Lower leg skin (tissue), 4 donors: ENCODE results near the gene REEP1. TPM values are rescaled to one million over a fixed set of nuclear protein-coding genes. Genes with fewer than 3 reads are reported as not detected.

Experiments
- DNase-seq, 2 donors: peaks; one replicate each; pipeline ENCODE4 v3.0.0-alpha.2; 2019; ENCODE audit warnings: low spot score in 2 of 2
- H3K4me3 ChIP-seq: fragments of 200-600 bp; sonication (generic); 2 replicates; pipeline ENCODE4 v1.5.1; 2017; ENCODE audit warnings: mild to moderate bottlenecking, low read depth; ENCODE audit not compliant: poor library complexity, severe bottlenecking
- POLR2A ChIP-seq, 2 donors: fragments of 450-650 bp; IDR thresholded peaks; one replicate each; pipeline ENCODE4 v1.6.1; 2016 to 2017; ENCODE audit warnings: antibody characterized with exemption in 2 of 2, mild to moderate bottlenecking in 1 of 2, moderate library complexity in 1 of 2
- WGBS, 2 donors: methylation state at CpG; one replicate each; pipeline ENCODE4 v1.1.5; 2018; 5-methylcytosine and 5-hydroxymethylcytosine counted together
- intact Hi-C: fragments of 100-400 bp; cut with DNase I; formaldehyde crosslinking; loops from one replicate; pipeline ENCODE4 v1.15.0; 2023; ENCODE audit warnings: low total_unique reads
- total RNA-seq, 4 donors: library from RNA; depleted of rRNA; stranded (reverse); fragments of >200 nt; gene quantifications; one replicate each; pipeline ENCODE4 v1.1.0, GENCODE V29; 2016
- TF ChIP-seq, protein P1 (sequence below), 3 donors: fragments of 450-650 bp; IDR thresholded peaks; one replicate each; pipeline ENCODE4 v1.5.1; 2016; ENCODE audit warnings: antibody characterized with exemption in 3 of 3, mild to moderate bottlenecking in 3 of 3, moderate library complexity in 2 of 3

The REEP1 gene
- total RNA-seq, 4 donors from 2014 or later: 0.04 to 4.3 (median 2.0) TPM

DNA sequence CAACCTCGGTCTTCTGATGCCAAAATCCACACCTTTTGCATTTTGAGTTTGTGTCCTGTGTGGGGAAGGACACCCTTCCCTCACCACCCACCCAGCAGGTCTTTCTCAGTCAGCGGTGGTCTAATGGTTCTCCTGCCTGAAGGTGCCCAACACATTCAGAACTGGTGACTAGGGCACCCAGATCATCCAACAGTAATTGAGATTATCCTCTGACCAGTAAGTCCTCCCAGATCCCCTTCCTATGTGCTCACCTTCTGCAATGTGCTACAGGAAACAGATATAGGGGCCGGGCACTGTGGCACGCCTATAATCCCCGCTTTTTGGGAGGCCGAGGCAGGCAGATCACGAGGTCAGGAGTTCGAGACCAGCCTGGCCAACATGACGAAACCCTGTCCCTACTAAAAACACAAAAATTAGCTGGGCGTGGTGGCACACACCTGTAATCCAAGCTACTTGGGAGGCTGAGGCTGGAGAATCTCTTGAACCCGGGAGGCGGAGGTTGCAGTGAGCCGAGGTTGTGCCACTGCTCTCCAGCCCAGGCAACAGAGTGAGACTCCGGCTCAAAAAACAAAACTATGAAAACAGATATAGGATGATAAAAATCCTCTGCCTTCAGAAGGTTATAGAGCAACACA is 56.2 kb downstream of the REEP1 start:
- WGBS, 2 donors: 95 to 96% methylated on average over 14 of the region's 14 CpGs
- DNase-seq: no peak
- TF ChIP-seq, protein P1, sequence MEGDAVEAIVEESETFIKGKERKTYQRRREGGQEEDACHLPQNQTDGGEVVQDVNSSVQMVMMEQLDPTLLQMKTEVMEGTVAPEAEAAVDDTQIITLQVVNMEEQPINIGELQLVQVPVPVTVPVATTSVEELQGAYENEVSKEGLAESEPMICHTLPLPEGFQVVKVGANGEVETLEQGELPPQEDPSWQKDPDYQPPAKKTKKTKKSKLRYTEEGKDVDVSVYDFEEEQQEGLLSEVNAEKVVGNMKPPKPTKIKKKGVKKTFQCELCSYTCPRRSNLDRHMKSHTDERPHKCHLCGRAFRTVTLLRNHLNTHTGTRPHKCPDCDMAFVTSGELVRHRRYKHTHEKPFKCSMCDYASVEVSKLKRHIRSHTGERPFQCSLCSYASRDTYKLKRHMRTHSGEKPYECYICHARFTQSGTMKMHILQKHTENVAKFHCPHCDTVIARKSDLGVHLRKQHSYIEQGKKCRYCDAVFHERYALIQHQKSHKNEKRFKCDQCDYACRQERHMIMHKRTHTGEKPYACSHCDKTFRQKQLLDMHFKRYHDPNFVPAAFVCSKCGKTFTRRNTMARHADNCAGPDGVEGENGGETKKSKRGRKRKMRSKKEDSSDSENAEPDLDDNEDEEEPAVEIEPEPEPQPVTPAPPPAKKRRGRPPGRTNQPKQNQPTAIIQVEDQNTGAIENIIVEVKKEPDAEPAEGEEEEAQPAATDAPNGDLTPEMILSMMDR (IDR thresholded peaks at IDR 0.05): no peak
- TF ChIP-seq POLR2A (IDR thresholded peaks at IDR 0.05): no peak
- no peak overlapping the region for H3K4me3 ChIP-seq
- intact Hi-C loops: no loop called here

DNA sequence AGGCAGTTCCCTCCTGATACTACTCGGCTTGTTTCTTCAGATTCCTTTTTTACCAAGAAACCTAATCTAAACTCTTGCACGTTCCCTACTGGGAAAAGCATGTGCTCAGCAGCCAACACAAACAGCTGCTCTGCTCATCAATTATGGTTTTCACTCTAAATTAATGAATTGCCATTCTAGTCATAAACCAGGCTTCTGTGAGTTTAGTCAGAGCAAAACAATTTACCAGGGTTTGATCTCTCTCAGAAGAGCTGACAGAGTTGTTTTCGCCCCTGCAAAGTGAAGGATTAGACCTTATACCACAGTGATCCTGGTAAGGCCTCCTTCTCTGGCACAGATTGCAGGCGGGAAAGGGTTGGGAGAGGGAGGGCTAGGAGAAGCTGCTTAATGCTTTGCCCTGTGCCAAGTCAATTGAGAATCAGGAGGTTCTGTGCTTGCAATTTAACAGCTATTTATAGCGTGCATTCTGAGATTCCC is 57.2 kb downstream of the REEP1 start:
- intact Hi-C loops: no loop called here
- DNase-seq: no peak
- H3K4me3 ChIP-seq: no peak overlapping the region
- 41 to 54% methylated on average over 5 of the region's 5 CpGs for WGBS, 2 donors
- TF ChIP-seq, protein P1 (IDR thresholded peaks at IDR 0.05): no peak
- TF ChIP-seq POLR2A (IDR thresholded peaks at IDR 0.05): no peak

DNA sequence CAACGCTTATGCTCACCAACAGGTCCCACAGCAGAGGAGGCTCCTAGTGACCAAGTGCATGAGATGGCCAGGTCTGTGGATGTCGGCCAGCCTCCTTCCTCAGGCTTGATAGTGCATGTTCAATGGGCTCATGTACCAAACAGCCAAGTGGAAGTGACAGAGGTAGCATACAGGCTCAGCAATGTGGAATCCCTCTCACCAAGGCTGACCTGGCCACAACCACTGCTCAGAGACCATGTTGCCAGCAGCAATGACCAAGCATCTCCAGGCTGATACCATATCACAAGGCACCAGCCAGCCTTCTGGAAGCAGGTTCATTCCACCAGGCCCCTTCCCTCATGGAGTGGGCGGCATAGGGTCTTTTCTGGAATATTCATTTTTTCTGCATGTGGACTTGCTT is 61.5 kb downstream of the REEP1 start:
- peak in 1 of 2 donors; percentile 54 for DNase-seq
- TF ChIP-seq POLR2A (IDR thresholded peaks at IDR 0.05): no peak
- TF ChIP-seq, protein P1 (IDR thresholded peaks at IDR 0.05): no peak
- intact Hi-C loops: no loop called here
- 97 to 98% methylated on average over 3 of the region's 3 CpGs for WGBS, 2 donors
- no peak overlapping the region for H3K4me3 ChIP-seq

DNA sequence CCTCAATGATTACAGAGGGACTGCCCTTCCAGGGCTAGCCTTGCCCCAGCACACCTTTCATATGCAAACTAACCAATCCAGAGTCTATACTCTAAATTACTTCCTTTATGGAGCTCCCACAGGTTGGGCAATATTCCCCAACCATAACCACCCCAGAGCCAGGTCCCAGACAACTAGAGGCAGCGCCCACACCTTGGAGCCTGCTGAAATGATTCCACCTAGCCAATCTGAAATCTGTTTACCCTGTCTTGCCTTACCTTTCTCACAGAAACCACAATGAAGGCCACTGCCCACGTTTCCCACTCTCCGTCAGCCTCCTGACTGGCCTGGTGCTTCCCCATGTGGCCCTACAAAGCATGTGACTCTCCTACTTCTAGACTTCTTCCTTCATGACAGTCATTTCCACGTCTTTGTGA is 62.0 kb downstream of the REEP1 start:
- TF ChIP-seq, protein P1 (IDR thresholded peaks at IDR 0.05): no peak
- no peak for TF ChIP-seq POLR2A (IDR thresholded peaks at IDR 0.05)
- peak in 1 of 2 donors; percentile 43 for DNase-seq
- intact Hi-C loops: no loop called here

DNA sequence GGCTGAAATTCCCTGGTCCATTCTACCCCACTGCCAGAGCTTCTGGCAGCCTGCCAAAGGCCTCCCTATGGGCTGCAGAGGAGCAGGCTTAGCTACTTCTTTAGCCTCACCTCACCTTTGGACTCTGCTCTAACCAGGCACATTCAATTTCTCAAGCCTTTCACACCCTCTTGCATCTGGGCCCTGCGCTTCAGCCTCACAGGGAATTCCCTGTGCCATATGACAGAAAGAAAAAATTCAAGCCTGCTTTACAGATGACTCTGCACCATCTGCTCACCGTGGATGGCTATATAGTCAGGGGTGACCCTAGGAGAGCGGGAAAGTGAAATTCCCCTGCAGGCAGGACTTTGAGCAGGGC is 62.5 kb downstream of the REEP1 start:
- no peak for TF ChIP-seq POLR2A (IDR thresholded peaks at IDR 0.05)
- TF ChIP-seq, protein P1 (IDR thresholded peaks at IDR 0.05): no peak
- H3K4me3 ChIP-seq: no peak overlapping the region
- WGBS, 2 donors: 86 to 88% methylated on average over 3 of the region's 3 CpGs
- peak in 1 of 2 donors; percentile 69 for DNase-seq
- intact Hi-C loops: no loop called here

More for the DNA sequence above, 62.0 kb downstream of the REEP1 start:
- H3K4me3 ChIP-seq: no peak overlapping the region
- 76 to 79% methylated on average over 4 of the region's 4 CpGs for WGBS, 2 donors
